ENCODE measurements around the gene FADS2. TPM values are rescaled to one million over a fixed set of nuclear protein-coding genes. Genes with fewer than 3 reads are reported as not detected.

The FADS2 gene
- total RNA-seq, 4 donors from 2014 or later, result 7.8 to 40.1 (median 16.2) TPM

GRCh38 chr11:61910187-61911127 is 82.4 kb downstream of the FADS2 start:
- ATAC-seq (ENCODE audit: low FRiP score) (no peak), DNase-seq (ENCODE audit: low spot score) (no peak)
- TF ChIP-seq CTCF (IDR thresholded peaks at IDR 0.05), result no peak

DNA sequence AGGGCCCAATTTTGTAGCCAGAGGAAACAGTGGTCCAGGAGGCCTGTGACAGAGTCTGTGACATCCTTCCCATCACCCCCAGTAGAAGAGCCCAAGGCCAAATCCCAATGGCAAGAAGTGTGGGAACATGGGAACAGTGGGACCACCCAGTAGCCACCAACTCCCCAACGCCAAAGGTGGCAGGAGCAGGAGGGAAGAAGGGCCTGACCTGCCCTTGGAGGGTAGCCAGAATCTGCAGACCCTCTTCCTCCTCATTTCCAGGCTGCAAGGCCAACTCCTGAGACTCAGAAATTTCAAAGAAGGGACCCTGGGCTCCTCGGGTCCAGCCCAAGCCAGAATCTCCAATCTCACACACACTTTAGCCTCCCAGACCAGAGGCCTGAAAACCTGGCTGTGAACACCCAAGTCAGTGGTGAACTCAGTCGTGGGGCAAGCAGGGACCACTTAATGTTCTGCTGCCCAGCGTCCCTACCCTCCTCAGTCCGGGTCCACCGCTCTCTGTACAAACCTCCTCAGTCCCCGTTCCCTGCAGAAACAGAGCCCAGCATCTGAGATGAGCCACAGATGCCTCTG is 83.1 kb downstream of the FADS2 start:
- DNase-seq (ENCODE audit: low spot score), result no peak
- no peak for ATAC-seq (ENCODE audit: low FRiP score)
- no peak for TF ChIP-seq CTCF (IDR thresholded peaks at IDR 0.05)

DNA sequence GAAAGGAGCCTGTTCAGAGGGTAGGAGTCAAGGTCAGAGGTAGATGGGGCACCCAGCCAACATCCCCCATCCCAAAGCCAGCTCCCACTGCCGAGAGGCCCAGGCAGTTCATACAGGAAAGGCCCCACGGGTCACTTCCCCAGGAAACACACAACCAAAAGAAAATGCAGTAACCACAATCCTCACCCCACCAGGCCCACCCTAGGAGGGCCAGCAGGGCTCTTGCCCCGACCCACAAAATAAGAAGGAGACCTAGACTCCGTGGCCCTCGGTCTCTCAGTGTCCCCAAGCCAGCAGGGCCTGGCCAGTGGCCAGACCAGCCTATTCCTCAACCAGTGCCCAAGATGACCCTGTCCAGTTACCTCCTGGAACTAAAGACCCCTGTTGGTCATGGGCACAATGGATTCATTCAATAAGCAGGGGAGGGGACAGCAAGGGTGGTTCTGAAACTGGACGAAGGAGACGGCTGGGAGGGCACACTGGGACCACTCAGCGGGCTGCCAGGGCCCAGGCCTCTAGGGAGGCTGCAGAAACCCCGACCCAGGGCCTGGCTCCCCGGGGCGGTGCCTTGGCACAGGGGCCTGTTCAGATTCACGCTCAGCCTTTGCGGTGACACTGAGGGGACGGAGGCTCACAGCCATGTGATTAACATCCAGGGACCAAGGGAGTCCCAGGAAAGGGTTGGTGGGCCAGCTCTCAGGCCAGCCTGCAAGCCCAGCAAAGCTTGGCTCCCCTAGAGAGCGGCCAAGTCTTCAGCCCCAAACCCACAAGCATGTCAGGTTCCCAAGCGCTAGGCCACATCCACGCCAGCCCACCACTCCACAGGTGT is 83.8 kb downstream of the FADS2 start:
- DNase-seq (ENCODE audit: low spot score), result peak; percentile 18
- no peak for TF ChIP-seq CTCF (IDR thresholded peaks at IDR 0.05)
- no peak for ATAC-seq (ENCODE audit: low FRiP score)

GRCh38 chr11:61912530-61912898 is 84.4 kb downstream of the FADS2 start:
- TF ChIP-seq CTCF (IDR thresholded peaks at IDR 0.05), result no peak
- DNase-seq (ENCODE audit: low spot score), result peak; percentile 24
- ATAC-seq (ENCODE audit: low FRiP score), result no peak

DNA sequence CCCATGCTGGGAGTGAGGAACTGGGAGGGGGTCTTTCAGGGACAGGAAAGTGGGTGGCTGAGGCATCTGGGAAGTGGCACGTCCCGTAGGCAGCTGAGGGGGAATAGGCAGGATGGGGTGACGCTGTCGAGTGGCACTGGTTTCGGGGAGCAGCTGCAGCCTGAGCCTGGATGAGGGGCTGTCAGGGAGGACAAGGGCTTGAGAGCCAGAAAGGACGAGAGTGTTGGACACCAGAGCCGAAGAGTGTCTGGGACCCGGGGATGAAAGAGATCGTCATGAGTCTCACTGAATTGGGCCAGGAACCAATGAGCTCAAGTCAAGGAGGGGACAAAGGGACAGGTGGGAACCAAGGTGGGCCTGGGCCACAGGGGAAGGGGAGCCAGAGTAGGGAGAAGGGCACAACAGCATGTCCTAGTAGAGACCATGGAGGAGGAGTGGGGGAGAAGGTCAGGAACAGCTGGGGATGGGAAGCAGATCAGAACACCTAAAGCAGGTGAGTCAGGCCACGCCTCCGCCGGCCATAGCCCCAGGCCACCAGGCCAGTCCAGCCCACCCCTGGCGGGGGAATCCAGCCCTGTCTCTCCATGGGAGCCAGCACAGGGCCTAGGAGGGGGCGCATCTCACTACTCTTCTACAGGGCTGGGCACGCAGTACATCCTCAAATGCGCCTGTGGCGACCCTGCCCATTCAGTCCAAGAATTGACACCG is 85.0 kb downstream of the FADS2 start:
- ATAC-seq (ENCODE audit: low FRiP score) (no peak), DNase-seq (ENCODE audit: low spot score) (peak; percentile 20)
- no peak for TF ChIP-seq CTCF (IDR thresholded peaks at IDR 0.05)

DNA sequence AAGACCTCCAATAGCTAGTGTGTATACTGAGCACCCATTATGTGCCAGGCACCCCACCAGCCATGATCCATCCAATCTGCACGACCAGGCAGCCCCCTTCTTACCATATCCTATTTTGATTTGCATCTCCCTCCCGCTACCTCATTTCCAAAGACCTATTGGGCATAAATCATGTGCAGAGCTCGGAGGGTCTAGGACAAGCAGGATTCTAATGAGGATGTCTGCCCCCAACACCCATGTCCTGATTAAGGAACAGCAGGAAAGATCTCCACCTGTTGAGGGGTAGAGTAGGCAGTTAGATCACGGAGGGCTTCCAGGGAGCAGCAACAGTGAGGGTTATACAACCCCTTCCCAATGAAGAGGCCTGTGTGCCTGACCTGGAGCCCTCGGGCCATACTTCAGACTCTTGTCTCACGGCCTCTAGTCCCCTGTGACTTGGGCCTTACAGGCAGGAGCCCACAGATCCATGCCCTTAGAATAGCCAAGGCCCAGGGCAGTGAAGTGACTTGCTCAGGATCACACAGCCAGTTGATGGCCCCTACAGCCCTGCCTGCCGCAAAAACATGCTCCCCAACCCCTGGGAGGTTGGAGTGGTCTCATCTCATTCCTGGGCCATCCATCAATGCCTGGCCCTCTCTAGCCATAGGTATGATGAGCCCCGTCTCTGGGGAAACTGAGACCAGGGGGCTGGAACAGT is 85.7 kb downstream of the FADS2 start:
- TF ChIP-seq CTCF (IDR thresholded peaks at IDR 0.05), result no peak
- ATAC-seq (ENCODE audit: low FRiP score) (no peak), DNase-seq (ENCODE audit: low spot score) (peak; percentile 20)

Measured in omental fat pad (tissue), 4 donors.